Activated CD4-positive, alpha-beta T cell treated with anti-CD3 and anti-CD28 coated beads, Interleukin-2, Interleukin-6, amounts not matched to agents 100 ng/mL and 50 ng/mL, durations not matched to agents 16 hours and 8 hours (primary cell): ENCODE results near the gene AFG1L.
A peak's percentile ranks its signal among the peaks of the same experiment; 100 is the strongest.

ENCODE experiments used
- DNase-seq: peaks from one replicate; pipeline ENCODE4 v3.0.0-alpha.2; 2020

The AFG1L gene

GRCh38 chr6:108464418-108465097 lies 169.7 kb downstream of the AFG1L start:
- no peak for DNase-seq

GRCh38 chr6:108465098-108465495 lies 170.2 kb downstream of the AFG1L start:
- DNase-seq = no peak

- no peak for DNase-seq
These were observed 173.5 kb downstream of the AFG1L start for GRCh38 chr6:108468346-108468745.

- no peak for DNase-seq
These were observed 174.5 kb downstream of the AFG1L start for GRCh38 chr6:108469316-108469715.

GRCh38 chr6:108473197-108473596 lies 178.3 kb downstream of the AFG1L start:
- no peak for DNase-seq

GRCh38 chr6:108476376-108476775 lies 181.5 kb downstream of the AFG1L start:
- no peak for DNase-seq

- DNase-seq = no peak
These were observed 182.1 kb downstream of the AFG1L start for GRCh38 chr6:108476847-108477430.

GRCh38 chr6:108482559-108482958 lies 187.7 kb downstream of the AFG1L start:
- DNase-seq = no peak

GRCh38 chr6:108484016-108484415 lies 189.2 kb downstream of the AFG1L start:
- no peak for DNase-seq

GRCh38 chr6:108489699-108490098 lies 194.8 kb downstream of the AFG1L start:
- no peak for DNase-seq

GRCh38 chr6:108492131-108492766 lies 197.4 kb downstream of the AFG1L start:
- peak; percentile 14 for DNase-seq

GRCh38 chr6:108494434-108494833 lies 199.6 kb downstream of the AFG1L start:
- no peak for DNase-seq

GRCh38 chr6:108497883-108498282 lies 203.0 kb downstream of the AFG1L start:
- DNase-seq = peak; percentile 17

GRCh38 chr6:108501559-108501958 lies 206.7 kb downstream of the AFG1L start:
- DNase-seq = no peak

- no peak for DNase-seq
These were observed 208.0 kb downstream of the AFG1L start for GRCh38 chr6:108502832-108503231.

- DNase-seq = no peak
These were observed 212.5 kb downstream of the AFG1L start for GRCh38 chr6:108507316-108507715.

GRCh38 chr6:108510461-108511319 lies 215.8 kb downstream of the AFG1L start:
- no peak for DNase-seq

- DNase-seq = peak; percentile 31
These were observed 224.1 kb downstream of the AFG1L start for GRCh38 chr6:108518714-108519576.

- no peak for DNase-seq
These were observed 226.8 kb downstream of the AFG1L start for GRCh38 chr6:108521616-108522107.

GRCh38 chr6:108523697-108524096 lies 228.8 kb downstream of the AFG1L start:
- no peak for DNase-seq

- DNase-seq = no peak
These were observed 229.8 kb downstream of the AFG1L start for GRCh38 chr6:108524528-108525248.
